Mammary epithelial cell (primary cell): ENCODE results near the gene JPH3.

Experiments
- CTCF ChIP-seq, 2 donors: IDR thresholded peaks in 1 of 2; conservative IDR thresholded peaks in 1 of 2; 2 replicates each; pipeline ENCODE4 v1.5.1; 2011 to 2012; ENCODE audit warnings: inconsistent platforms in 2 of 2, low read length in 2 of 2, mild to moderate bottlenecking in 2 of 2, control low read depth in 1 of 2, low read depth in 1 of 2; ENCODE audit not compliant: insufficient read depth in 1 of 2; ENCODE audit errors: extremely low read depth in 1 of 2
- EZH2 ChIP-seq: IDR thresholded peaks from 2 replicates; pipeline ENCODE4 v1.6.1; 2012; ENCODE audit warnings: low read length, inconsistent platforms, borderline replicate concordance

GRCh38 chr16:87729266-87729954, 127.1 kb downstream of the JPH3 start:
- TF ChIP-seq CTCF (conservative IDR thresholded peaks at IDR 0.05 in 1 of 2, IDR thresholded peaks at IDR 0.05 in 1 of 2; ENCODE audit: extremely low read depth in 1 of 2, insufficient read depth in 1 of 2, low read depth in 1 of 2, low read length in 2 of 2) (no peak), EZH2 (no peak)
